HL-60 (cell line): ENCODE data around the gene SHROOM1.

ENCODE experiments used
- DNase-seq, 2 experiments: peaks; one replicate each; pipeline ENCODE4 v3.0.0-alpha.2; 2010 to 2020; ENCODE audit warnings: low read depth in 1 of 2, low spot score in 1 of 2
- H3K27ac ChIP-seq: fragments of 250-450 bp; sonication (Bioruptor Pico); replicated peaks from 2 replicates; pipeline ENCODE4 v1.5.1; 2020; ENCODE audit warnings: mild to moderate bottlenecking, moderate library complexity
- H3K27me3 ChIP-seq: fragments of 250-450 bp; sonication (Bioruptor Pico); 2 replicates; pipeline ENCODE4 v1.5.1; 2021; ENCODE audit warnings: mild to moderate bottlenecking, moderate library complexity; ENCODE audit not compliant: insufficient read depth, poor library complexity, severe bottlenecking
- H3K4me3 ChIP-seq: replicated peaks from 2 replicates; pipeline ENCODE4 v1.5.1; 2011; ENCODE audit warnings: mild to moderate bottlenecking, control low read depth, low read length; ENCODE audit not compliant: insufficient read depth
- GABPA ChIP-seq: IDR thresholded peaks from 2 replicates; pipeline ENCODE4 v1.6.1; 2012; ENCODE audit warnings: low read depth
- POLR2AphosphoS5 ChIP-seq: IDR thresholded peaks from 2 replicates; pipeline ENCODE4 v1.6.1; 2012; ENCODE audit warnings: low read depth
- SPI1 ChIP-seq: IDR thresholded peaks from 2 replicates; pipeline ENCODE4 v1.6.1; 2012; ENCODE audit warnings: low read depth, mild to moderate bottlenecking, borderline replicate concordance
- TF ChIP-seq, protein P1 (sequence below): IDR thresholded peaks from one replicate; pipeline ENCODE4 v1.5.1; 2011; ENCODE audit warnings: low read length, control low read depth, inconsistent platforms; ENCODE audit not compliant: insufficient read depth
- TF ChIP-seq, protein P2 (sequence below): IDR thresholded peaks from 2 replicates; pipeline ENCODE4 v1.6.1; 2012; ENCODE audit warnings: low read depth; ENCODE audit not compliant: insufficient replicate concordance

Gene SHROOM1

GRCh38 chr5:132840896-132841295, 10.4 kb upstream of the SHROOM1 start:
- DNase-seq, result no peak
- Histone ChIP-seq H3K4me3 (no peak overlapping the region), H3K27ac (no peak overlapping the region), H3K27me3 (no peaks in the 10 kb centered on the region)
- TF ChIP-seq, protein P1, sequence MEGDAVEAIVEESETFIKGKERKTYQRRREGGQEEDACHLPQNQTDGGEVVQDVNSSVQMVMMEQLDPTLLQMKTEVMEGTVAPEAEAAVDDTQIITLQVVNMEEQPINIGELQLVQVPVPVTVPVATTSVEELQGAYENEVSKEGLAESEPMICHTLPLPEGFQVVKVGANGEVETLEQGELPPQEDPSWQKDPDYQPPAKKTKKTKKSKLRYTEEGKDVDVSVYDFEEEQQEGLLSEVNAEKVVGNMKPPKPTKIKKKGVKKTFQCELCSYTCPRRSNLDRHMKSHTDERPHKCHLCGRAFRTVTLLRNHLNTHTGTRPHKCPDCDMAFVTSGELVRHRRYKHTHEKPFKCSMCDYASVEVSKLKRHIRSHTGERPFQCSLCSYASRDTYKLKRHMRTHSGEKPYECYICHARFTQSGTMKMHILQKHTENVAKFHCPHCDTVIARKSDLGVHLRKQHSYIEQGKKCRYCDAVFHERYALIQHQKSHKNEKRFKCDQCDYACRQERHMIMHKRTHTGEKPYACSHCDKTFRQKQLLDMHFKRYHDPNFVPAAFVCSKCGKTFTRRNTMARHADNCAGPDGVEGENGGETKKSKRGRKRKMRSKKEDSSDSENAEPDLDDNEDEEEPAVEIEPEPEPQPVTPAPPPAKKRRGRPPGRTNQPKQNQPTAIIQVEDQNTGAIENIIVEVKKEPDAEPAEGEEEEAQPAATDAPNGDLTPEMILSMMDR, result no peak
- TF ChIP-seq, protein P2, sequence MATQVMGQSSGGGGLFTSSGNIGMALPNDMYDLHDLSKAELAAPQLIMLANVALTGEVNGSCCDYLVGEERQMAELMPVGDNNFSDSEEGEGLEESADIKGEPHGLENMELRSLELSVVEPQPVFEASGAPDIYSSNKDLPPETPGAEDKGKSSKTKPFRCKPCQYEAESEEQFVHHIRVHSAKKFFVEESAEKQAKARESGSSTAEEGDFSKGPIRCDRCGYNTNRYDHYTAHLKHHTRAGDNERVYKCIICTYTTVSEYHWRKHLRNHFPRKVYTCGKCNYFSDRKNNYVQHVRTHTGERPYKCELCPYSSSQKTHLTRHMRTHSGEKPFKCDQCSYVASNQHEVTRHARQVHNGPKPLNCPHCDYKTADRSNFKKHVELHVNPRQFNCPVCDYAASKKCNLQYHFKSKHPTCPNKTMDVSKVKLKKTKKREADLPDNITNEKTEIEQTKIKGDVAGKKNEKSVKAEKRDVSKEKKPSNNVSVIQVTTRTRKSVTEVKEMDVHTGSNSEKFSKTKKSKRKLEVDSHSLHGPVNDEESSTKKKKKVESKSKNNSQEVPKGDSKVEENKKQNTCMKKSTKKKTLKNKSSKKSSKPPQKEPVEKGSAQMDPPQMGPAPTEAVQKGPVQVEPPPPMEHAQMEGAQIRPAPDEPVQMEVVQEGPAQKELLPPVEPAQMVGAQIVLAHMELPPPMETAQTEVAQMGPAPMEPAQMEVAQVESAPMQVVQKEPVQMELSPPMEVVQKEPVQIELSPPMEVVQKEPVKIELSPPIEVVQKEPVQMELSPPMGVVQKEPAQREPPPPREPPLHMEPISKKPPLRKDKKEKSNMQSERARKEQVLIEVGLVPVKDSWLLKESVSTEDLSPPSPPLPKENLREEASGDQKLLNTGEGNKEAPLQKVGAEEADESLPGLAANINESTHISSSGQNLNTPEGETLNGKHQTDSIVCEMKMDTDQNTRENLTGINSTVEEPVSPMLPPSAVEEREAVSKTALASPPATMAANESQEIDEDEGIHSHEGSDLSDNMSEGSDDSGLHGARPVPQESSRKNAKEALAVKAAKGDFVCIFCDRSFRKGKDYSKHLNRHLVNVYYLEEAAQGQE, result no peak
- TF ChIP-seq SPI1, result no peak
- TF ChIP-seq GABPA, result no peak
- no peak for TF ChIP-seq POLR2AphosphoS5

DNA sequence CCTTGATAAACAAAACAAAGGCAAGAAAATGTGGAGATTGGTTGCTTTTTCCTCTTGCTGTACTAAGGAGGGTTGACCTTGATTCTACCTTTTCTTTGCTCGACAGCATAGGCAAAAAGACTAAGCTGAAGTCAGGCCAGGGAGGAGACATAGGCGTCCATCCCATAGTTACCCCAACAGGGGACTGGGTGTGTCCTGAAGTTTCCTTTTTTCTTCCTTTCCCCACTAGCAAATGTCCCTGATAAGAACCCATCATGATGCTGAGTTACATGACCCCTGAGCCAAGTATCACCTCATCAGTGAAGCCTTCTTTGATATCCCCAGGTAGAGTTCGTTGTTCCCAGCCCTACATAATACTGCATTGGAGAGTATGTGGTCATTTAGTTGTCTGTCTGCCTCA, 9.9 kb upstream of the SHROOM1 start:
- Histone ChIP-seq H3K27me3 (no peaks in the 10 kb centered on the region), H3K4me3 (no peak overlapping the region), H3K27ac (no peak overlapping the region)
- TF ChIP-seq POLR2AphosphoS5, result no peak
- no peak for TF ChIP-seq GABPA
- TF ChIP-seq, protein P2, result no peak
- TF ChIP-seq, protein P1, result no peak
- TF ChIP-seq SPI1, result no peak
- DNase-seq, result no peak

- DNase-seq, result no peak
- no peak for TF ChIP-seq POLR2AphosphoS5
- TF ChIP-seq, protein P2, result no peak
- TF ChIP-seq, protein P1, result no peak
- H3K27me3 ChIP-seq, result no peaks in the 10 kb centered on the region
- H3K4me3 ChIP-seq, result no peak overlapping the region
- H3K27ac ChIP-seq, result no peak overlapping the region
These were observed 9.2 kb upstream of the SHROOM1 start for GRCh38 chr5:132839426-132840301.
